Epithelial cell of esophagus (primary cell): ENCODE measurements around the gene ZNF689.

Experiments used
- DNase-seq: peaks from one replicate; pipeline ENCODE4 v3.0.0; 2010; ENCODE audit warnings: low read depth
- H3K4me3 ChIP-seq: 2 replicates; pipeline ENCODE4 v1.5.1; 2011; ENCODE audit warnings: mild to moderate bottlenecking, low read length, control low read depth
- CTCF ChIP-seq: IDR thresholded peaks from 2 replicates; pipeline ENCODE4 v1.5.1; 2011; ENCODE audit warnings: low read depth, mild to moderate bottlenecking, low read length, control low read depth, inconsistent platforms; ENCODE audit not compliant: insufficient read depth; ENCODE audit errors: missing control alignments

ZNF689 gene

GRCh38 chr16:30582611-30583340 lies 27.4 kb downstream of the ZNF689 start:
- no peak for TF ChIP-seq CTCF
- no peak overlapping the region for H3K4me3 ChIP-seq
- DNase-seq, result no peak

GRCh38 chr16:30581457-30581856 lies 28.7 kb downstream of the ZNF689 start:
- TF ChIP-seq CTCF, result no peak
- DNase-seq, result no peak
- H3K4me3 ChIP-seq, result no peak overlapping the region

DNA sequence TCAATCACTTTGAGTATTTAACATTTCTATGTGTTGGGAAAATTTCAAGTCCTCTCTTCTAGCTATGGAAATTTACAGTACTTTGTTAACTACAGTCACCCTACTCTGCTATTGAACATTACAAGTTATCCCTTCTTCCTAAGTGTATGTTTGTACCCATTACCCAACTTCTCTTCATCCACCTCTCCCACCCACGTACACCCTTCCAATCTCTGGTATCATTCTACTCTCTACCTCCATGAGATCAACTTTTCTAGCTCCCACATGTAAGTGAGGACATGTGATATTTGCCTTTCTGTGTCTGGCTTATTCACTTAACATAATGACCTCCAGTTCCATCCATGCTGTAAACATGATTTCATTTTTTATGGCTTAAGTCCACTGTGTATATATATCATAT lies 35.5 kb downstream of the ZNF689 start:
- TF ChIP-seq CTCF, result no peak
- H3K4me3 ChIP-seq, result no peak overlapping the region
- DNase-seq, result no peak

- peak within 1 kb of the TSS; percentile 68 for H3K4me3 ChIP-seq
- peak; percentile 95 for DNase-seq
- TF ChIP-seq CTCF, result peak; percentile 9
Observed at GRCh38 chr16:30571445-30572322, 38.5 kb downstream of the ZNF689 start, which contains the start of gene ZNF688. Gene ZNF688, minus strand, starts transcription at chr16:30571714. Its CDS starts 85 bp downstream, at chr16:30571629.

- H3K4me3 ChIP-seq, result peak overlapping the region; percentile 68
- DNase-seq, result peak; percentile 32
Observed at GRCh38 chr16:30570636-30571444, 39.3 kb downstream of the ZNF689 start.

More at GRCh38 chr16:30570636-30571444, 39.3 kb downstream of the ZNF689 start:
- TF ChIP-seq CTCF, result no peak
